ENCODE data around the gene IRF9.

The IRF9 gene, protein sequence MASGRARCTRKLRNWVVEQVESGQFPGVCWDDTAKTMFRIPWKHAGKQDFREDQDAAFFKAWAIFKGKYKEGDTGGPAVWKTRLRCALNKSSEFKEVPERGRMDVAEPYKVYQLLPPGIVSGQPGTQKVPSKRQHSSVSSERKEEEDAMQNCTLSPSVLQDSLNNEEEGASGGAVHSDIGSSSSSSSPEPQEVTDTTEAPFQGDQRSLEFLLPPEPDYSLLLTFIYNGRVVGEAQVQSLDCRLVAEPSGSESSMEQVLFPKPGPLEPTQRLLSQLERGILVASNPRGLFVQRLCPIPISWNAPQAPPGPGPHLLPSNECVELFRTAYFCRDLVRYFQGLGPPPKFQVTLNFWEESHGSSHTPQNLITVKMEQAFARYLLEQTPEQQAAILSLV

DNA sequence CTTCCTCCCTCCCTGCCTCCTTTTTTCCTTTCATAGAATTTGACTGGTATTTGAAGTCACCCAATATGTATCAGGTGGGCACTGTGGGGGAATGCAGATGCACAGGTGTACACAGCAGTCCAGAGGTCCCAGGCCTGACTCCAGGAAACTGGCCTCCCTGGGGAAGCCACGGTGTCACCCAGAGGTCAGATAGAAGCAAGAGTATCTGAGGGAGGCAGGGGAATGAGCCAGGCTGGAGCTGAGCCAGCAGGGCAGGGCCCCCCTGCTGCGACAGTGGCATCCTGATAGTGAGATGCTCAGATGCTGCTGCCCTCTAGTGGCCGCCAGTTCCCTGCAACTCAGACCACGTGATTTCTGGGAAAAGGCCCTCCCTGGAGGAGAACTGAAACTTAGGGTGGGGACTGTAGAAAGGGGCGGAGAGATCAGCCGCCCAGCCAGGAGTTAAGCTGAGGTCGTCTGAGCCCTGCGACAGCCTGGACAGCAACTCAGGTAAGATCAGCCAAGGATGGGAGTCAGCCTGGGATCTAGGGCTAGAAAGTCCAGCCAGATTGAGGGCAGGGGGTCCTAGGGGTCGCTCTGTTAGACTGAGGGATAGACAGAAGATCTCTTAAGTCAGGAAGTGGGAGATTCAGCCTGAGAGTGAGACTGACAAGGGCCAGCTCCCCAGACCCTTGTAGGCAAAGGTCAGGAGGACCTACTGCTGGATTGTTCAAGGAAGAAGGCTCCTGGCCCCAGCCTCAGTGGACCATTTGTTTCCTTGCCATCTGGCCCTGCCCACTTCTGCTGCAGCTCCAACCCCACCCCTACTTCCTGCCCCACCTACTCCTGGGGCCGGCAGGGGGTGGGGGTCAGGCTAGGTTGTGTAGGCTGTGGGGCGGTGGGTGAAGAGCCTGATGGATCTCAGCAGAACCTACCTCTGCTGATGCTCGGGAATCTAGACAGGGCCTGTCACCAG is at the start of gene IRF9:
Gene IRF9, plus strand, starts transcription at position 416 of the 955 bp plus-strand sequence. CDS start 880 bp downstream, outside the sequence.
- peak in 1 of 2 experiments; percentile 65 for DNase-seq

DNA sequence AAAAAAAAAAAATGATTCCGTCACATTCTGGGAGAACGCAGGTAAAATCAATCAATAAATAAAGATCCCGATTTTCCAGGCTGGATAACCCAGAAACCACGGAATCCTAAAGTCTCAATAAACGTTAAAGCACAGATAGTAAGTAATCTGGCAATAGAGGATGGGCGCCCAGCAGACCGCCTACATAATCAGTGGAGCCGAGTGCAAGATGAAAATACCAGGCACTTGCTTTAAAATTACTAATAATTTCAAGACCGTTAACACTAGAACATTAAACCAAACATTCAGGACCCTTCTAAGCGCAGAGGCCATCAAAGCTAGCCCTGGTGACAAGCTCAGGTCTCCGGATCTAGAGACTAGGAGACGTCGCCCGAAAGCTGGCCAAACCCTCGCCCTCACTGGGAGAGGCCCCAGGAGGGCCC is 47.7 kb upstream of the IRF9 start:
- DNase-seq, result no peak

DNA sequence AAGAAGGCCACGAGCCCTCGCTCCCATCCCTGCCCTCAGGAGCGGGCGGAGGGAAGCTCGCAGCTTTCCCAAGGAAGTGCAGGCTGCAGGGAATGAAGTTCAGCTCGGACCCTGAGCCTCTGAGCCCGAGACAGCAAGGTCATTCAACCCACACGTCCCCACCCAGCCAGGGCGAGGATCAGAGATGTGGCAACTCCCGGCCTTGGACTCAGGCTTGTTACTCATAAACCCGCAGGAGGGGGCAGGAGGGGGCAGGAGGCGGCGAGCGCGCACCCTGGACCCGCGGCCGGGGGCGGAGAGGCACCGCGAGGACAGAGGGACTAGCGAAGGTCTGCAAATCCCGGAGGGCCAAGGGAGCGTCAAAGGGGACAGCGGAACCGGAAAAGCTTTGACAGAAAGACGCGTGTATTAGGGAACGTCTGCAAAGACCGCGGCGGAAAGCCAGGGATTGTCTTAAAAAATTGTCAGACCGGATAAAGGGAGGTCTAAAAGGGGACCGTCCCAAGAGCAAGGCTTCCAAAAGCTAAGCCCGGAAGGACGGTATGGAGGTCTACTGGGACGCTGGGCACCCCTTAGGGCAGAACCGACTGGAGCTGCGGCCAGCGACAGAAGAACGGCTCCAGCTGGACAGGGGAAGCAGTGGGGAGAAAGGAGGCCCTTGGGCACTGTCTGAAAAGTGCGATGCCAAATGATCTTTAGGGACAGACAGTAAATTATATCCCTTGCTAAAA is 47.1 kb upstream of the IRF9 start:
- DNase-seq, result peak in 1 of 2 experiments; percentile 80

DNA sequence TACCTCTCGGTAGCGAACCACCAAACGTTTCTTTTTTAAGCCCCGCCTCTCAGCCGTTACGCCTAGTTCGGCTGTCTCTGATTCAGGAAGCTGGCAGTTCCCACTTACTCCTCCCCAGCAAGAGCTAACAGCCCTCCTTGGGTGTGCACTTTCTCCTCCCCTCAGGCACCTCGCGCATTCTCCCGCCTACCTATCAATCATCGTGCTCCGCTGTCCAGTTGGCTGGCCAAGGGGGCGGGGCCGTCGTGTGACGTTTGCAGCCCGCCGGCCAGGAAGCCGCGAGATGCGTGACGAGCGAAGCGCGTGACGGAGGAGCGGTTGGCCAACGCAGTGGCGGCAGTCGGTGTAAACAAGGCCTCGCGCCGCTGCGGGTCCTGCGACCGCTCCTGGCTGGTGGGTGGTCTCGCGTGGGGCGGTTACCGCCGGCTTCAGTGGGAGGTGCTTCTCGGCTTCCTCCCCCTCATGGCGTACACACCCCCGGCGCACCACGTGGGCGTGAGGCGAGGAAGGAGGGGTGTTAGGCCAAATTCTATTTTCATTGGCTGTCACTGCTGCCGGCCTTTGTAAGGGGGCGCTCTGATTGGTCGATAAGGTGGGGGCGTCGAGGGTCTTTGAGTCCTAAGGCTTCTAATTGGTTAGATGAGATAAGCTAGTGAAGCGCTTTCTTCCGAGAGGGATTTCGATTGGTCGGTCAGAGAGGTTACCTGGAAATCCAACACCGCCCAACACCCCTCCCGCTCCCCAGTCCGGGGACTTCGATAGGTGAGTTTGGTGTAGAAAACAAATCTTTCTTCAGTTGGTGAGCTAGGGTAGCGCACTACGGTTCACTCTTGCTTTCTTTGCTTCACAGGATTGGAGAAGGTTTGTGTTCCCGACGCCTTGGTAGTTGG is 46.3 kb upstream of the IRF9 start, which contains the start of the genes DCAF11 and NRL:
Gene DCAF11, plus strand, starts transcription at position 246 of the 890 bp plus-strand sequence. CDS start 818 bp downstream, outside the sequence.
Gene NRL, minus strand, starts transcription at position 418 of the 890 bp plus-strand sequence. CDS start 32,101 bp downstream, outside the sequence.
- DNase-seq, result peak; percentile 95 to 98

DNA sequence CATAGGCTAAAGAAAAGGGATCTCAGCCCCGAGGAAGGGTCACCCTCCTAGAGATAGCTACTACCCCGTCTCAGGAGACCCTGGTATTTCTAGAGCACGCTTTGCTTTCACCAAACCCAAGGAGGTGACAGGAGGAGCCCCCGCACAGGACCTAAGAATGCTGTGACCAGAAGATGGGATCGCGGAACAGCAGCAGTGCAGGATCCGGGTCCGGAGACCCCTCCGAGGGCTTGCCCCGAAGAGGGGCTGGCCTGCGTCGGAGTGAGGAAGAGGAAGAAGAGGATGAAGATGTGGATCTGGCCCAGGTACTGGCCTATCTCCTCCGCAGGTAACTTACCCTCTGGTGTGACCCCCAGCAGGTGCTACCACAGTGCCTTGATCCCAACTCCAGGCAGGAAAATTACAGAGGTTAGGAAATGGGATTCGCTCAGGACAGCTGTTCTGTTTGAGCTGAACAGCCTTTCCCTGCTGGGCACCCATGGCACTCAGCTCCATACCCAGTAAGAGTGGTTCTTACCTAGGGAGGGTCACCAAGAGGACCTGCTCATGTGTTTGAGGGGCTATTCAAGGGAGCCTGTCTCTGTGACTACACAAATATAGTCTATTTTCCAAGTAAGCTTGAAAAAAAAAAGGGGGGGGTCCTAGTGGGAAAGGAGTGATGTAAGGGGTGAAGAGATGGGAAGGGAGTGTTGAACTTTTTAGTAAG is 45.5 kb upstream of the IRF9 start:
- no peak for DNase-seq

DNA sequence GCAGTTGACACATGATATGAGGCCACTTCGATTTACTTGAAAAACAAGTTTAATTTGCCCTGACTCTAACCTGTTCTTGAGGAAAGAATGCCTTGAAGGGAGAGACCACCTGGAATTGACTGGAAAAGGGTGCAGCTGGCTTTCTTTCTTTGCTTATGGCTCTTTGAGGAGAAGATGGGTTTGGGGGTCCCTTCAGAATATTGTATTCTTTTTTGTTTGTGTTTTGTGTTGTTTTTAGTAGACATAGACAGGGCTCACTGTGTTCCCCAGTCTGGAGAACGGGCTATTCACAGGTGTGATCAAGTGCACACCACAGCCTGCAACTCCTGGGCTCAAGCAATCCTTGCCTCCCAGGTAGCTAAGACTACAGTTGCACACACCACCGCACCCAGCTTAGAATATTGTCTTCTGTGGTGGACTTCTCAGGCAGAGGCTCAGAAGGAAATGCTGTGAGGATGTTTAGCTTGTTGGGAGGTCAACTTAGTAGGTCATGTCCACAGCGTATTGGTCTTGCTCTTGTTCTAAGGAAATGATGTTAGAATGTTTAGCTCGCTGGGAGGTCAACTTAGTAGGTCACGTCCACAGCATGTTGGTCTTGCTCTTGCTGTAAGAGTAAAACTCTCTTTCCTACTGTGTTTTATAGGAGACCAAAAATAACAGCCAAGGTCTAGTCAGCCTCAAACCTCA is 44.8 kb upstream of the IRF9 start:
- no peak for DNase-seq

DNA sequence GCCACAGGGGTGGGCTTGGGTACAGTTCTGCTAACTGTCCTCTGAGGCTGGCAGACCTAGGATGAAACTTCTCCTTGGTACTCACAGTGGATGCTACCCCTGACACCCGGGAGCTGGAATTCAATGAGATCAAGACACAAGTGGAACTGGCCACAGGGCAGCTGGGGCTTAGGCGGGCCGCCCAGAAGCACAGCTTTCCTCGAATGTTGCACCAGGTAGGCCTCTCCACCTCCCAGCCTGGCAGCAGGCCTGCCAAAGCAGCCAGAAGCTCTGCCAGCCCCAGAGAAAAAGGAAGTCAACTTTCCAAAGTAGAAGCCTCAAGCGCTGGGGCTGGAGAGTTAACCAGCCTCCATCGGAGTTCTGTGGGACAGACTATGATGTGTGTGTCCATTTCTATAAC is 43.9 kb upstream of the IRF9 start:
- DNase-seq, result no peak

DNA sequence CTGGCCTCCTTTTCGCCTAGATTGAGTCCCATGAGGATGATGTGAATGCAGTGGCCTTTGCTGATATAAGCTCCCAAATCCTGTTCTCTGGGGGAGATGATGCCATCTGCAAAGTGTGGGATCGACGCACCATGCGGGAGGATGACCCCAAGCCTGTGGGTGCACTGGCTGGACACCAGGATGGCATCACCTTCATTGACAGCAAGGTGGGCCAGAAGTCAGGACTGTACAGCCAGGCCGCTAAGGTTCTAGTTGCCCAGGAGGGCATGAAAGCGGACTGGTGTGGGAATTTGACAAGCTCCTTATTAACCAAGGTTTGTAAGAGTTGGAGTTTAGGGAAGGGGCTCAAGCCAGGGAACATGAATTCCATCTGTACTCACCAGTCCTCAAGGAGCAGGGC is 41.4 kb upstream of the IRF9 start:
- DNase-seq, result no peak

DNA sequence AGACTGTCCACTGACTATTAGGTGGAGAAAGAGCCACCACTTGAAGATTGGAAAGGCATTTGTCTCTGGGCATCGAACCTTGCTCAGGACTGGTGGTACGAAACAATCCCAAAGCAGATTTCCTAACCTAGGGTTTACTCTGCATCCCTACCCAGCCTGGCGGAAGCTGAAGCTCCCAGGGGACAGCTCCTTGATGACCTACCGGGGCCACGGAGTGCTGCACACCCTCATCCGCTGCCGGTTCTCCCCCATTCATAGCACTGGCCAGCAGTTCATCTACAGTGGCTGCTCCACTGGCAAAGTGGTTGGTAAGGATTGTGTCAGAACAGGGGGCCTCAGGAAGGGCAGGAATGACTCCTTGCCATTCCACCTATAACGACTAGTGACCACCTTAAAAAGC is 39.9 kb upstream of the IRF9 start:
- DNase-seq, result no peak

DNA sequence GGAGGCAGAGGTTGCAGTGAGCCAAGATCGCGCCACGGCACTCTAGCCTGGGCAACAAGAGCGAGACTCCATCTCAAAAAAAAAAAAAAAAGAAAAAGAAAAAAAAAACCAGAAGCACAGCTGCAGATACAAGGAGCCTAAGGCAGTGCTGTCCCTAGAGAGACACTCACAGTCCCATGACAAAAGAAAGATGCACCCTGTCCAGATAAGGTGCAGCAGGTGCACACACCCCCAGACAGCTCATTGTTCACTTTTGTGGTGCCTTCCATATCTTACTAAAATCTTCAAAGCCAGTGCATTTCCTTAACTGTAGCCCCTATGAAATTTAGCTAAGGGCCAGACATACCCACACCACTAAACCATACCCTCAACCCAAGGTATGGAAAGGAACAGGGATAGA is 38.6 kb upstream of the IRF9 start:
- DNase-seq, result no peak

DNA sequence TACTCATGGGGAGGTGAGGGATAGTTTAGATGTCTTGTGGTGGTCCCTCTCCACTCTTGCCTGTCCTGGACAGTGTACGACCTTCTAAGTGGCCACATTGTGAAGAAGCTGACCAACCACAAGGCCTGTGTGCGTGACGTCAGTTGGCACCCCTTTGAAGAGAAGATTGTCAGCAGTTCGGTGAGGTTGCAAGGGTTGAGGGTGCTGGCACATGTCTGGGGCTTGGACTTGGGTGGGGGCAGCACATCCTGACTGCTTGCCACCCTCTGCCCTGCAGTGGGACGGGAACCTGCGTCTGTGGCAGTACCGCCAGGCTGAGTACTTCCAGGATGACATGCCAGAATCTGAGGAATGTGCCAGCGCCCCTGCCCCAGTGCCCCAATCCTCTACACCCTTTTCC is 38.2 kb upstream of the IRF9 start:
- no peak for DNase-seq

DNA sequence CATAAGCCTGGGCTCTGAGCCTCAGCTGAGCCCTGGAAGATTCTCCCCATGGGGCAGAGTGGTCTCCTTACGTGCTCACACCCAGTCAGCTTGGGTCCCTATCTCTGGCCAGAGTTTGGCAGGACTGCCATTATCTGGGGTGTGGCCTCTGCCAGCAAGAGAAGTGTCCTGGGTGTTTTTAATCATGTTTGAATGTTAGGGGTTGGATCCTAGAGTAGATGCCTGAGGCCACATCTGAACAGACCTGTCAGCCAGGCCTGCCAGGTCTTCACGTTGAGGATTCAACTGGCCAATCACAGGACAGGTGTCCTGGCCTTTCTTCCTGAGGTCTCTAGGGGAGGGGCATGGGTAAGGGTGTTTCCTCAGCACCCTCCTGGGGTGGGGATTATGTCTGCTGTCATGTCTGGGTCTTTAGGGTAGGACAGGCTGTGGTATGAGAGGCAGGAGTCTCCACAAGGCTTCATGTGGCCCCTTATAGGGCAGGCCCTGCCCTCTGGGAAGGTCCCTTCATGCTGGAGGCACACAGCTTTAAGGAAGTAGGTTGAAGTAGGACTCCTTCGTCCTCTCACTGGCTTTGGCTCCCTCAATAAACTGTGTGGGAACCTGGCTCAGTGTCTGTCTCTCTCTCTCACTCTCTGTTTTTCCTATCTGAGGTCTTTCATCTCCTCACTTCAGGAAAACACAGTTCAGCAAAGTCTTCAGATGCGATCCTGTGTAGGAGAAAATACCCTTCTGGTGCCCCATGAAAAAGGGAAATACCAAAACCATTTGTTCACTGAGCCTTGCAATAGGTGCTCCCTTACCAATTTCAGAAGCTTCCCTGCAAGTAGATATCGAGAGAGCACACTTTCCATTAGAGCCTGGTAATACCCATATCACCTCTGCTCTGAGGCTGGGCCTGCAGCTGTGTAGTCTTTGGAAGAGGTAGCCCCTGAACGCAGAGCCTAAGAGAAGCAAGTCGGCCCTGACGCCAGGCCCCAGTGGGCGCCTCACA is 37.3 kb upstream of the IRF9 start:
- no peak for DNase-seq

DNA sequence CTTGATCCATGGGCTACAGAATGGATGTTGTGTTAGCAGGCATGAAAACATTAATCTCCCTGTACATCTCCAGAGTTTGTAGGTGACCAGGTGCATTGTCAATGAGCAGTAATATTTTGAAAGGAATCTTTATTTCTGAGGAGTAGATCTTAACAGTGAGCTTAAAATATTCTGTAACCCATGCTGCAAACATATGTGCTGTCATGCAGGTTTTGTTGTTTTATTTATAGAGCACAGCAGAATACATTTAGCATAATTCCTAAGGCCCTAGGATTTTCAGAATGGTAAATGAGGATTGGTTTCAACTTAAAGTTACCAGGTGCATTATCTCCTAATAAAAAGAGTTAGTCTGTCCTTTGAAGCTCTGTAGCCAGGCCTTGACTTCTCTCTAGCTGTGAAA is 34.1 kb upstream of the IRF9 start:
- DNase-seq, result no peak

DNA sequence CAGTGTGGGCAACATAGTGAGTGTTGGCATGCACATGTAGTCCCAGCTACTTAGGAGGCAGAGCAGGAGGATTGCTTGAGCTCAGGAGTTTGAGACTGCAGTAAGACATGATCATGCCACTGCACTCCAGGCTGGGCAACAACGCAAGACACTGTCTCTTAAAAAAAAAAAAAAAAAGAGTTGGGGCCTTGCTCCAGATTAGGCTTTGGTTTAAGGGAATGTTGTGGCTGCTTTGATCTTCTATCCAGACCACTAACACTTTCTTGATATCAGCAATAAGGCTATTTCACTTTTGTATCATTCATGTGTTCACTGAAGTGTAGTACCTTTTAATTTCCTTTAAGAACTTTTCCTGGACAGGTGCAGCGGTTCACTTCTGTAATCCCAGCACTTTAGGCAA is 33.4 kb upstream of the IRF9 start:
- no peak for DNase-seq

DNA sequence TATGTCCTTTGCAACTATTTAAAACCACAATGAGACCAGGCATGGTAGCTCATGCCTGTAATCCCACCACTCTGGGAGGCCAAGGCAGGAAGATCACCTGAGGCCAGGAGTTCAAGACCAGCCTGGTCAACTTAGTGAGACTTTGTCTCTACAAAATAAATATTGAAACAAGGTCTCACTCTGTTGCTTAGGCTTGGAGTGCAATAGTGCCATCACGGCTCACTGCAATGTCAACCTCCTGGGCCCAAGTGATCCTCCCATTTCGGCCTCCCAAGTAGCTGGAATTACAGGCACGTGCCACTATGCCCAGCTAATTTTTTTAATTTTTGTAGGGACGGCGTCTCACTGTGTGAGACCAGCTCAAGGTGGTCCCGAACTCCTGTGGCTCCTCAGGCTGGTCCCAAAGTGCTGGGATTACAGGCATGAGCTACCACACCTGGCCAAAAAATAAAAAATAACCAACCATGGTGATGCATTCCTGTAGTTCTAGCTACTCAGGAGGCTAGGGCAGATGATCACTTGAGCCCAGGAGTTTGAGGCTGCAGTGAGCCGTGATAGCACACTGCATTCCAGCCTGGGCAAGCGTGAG is 31.6 kb upstream of the IRF9 start:
- DNase-seq, result no peak

DNA sequence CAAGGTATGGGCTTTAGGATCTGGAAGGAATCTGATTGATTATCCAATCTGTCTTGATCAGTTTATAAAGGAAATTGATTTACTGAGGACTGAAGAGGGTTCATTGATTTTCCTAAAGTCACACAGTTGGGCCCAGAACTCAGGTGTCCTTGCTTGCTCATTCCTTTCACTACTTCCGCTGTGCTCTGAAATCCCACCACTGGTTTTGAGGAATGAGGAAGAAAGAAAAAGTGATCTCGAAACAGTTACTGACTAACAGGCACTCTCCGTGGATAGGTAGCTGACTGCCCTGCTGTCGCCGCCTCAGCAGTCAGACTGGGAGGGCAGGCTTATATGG is 30.7 kb upstream of the IRF9 start, which contains the start of gene FITM1:
Gene FITM1, plus strand, starts transcription at position 280 of the 337 bp plus-strand sequence. CDS start 905 bp downstream, outside the sequence.
- DNase-seq, result no peak

DNA sequence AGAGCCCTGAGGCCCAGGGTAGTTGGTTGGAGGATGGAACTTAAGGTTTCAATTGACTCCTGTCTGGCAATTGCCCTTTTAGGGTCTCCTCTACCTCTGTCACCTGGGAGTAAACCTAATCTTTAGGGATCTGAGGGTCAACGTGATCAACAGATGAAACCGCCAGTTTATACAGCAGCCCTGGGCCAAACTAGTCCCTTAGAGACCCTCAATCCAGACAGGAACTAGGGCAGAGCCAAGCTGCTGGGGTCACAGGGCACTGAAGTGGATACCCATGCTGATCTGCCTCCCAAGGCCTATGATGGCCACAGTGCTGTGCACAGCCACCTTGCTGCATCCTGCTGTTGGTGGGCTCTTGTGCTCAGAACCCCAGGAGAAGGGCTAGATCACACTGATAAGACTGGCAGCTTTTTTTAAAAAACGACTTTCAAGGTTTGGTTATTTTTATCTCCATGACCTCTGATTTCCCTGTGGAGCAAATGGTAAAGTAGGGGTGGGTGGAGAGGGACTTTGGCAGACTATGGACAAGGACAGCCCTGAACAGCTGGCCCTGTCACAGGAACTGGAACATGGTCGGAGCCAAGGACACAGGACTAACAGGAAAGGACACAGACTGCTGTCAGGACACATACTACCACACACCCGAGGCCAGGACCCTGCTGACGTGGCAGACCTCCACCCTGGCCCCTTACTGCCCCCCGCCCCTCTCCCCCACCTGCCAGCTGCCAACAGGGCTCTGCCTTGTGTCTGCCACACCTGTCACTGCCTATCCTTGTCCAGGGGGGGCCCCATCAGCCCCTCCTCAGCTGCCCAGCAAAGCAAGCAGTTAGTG is 30.1 kb upstream of the IRF9 start:
- no peak for DNase-seq

DNA sequence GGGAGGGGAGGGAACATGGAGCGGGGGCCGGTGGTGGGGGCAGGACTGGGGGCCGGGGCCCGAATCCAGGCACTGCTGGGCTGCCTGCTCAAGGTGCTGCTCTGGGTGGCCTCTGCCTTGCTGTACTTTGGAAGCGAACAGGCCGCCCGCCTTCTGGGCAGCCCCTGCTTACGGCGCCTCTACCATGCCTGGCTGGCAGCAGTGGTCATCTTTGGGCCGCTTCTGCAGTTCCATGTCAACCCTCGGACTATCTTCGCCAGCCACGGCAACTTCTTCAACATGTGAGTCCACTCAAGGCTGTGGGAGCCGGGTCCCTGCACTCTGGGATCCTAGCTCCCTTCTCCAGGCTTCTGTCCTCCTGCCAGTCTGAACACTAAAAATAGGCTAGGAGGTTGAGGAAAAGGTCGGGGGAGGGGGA is 29.5 kb upstream of the IRF9 start:
- no peak for DNase-seq
